Measurements from ENCODE around the gene GFRAL.

DNA sequence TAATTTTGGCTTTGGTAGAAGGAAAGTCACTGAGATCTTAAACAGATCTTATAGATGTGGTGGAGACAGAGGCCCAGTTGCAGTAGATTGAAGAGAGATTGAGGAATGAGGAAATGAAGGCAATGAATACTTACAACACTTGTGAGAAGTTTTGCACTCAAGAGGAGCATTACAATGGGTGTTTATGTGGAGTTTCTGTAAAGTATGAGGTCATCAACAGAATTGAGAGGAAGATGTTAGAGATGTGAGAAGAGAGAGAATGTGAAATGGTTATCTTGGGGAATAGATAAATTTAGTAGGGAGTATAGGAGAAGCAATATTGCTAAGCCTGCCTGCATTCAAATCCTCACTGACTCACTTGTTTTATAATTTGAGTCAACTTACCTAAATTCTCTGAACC, 83.4 kb downstream of the GFRAL start:
- TF ChIP-seq, protein P1, sequence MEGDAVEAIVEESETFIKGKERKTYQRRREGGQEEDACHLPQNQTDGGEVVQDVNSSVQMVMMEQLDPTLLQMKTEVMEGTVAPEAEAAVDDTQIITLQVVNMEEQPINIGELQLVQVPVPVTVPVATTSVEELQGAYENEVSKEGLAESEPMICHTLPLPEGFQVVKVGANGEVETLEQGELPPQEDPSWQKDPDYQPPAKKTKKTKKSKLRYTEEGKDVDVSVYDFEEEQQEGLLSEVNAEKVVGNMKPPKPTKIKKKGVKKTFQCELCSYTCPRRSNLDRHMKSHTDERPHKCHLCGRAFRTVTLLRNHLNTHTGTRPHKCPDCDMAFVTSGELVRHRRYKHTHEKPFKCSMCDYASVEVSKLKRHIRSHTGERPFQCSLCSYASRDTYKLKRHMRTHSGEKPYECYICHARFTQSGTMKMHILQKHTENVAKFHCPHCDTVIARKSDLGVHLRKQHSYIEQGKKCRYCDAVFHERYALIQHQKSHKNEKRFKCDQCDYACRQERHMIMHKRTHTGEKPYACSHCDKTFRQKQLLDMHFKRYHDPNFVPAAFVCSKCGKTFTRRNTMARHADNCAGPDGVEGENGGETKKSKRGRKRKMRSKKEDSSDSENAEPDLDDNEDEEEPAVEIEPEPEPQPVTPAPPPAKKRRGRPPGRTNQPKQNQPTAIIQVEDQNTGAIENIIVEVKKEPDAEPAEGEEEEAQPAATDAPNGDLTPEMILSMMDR (conservative IDR thresholded peaks at IDR 0.05; ENCODE audit: low read depth, low read length): no peak
- TF ChIP-seq EZH2phosphoT487 (IDR thresholded peaks at IDR 0.05; ENCODE audit: borderline replicate concordance, low read length) (no peak), EZH2 (IDR thresholded peaks at IDR 0.05; ENCODE audit: low read length, unreplicated experiment) (no peak)

All from PC-3 (cell line).